Ascending aorta (tissue), 2 donors: Measurements from ENCODE around the gene IQCH. TPM values are rescaled to one million over a fixed set of nuclear protein-coding genes. Genes with fewer than 3 reads are reported as not detected.
A peak's percentile ranks its signal among the peaks of the same experiment; 100 is the strongest.

ENCODE experiments used
- DNase-seq, 2 donors: peaks; one replicate each; pipeline ENCODE4 v3.0.0-alpha.2; 2019; ENCODE audit warnings: low spot score in 2 of 2
- H3K27ac ChIP-seq, 2 donors: fragments of 200-600 bp; sonication (generic); one replicate each; pipeline ENCODE4 v1.5.1; 2016 to 2017; ENCODE audit warnings: mild to moderate bottlenecking in 1 of 2
- H3K27me3 ChIP-seq: fragments of 200-600 bp; sonication (generic); one replicate; pipeline ENCODE4 v1.5.1; 2017
- H3K36me3 ChIP-seq, 2 donors: fragments of 200-600 bp; sonication (generic); one replicate each; pipeline ENCODE4 v1.5.1; 2016
- H3K4me1 ChIP-seq, 2 donors: fragments of 200-600 bp; sonication (generic); one replicate each; pipeline ENCODE4 v1.5.1; 2016 to 2017; ENCODE audit warnings: mild to moderate bottlenecking in 1 of 2
- H3K4me3 ChIP-seq, 2 donors: fragments of 200-600 bp; sonication (generic); one replicate each; pipeline ENCODE4 v1.5.1; 2016 to 2017; ENCODE audit warnings: mild to moderate bottlenecking in 1 of 2
- H3K9me3 ChIP-seq, 2 donors: fragments of 200-600 bp; sonication (generic); one replicate each; pipeline ENCODE4 v1.5.1; 2016
- intact Hi-C: fragments of 100-400 bp; cut with DNase I; formaldehyde crosslinking; loops from one replicate; pipeline ENCODE4 v1.15.1; 2023
- total RNA-seq: library from RNA; depleted of rRNA; stranded (reverse); fragments of >200 nt; gene quantifications from one replicate; pipeline ENCODE4 v1.1.0, GENCODE V29; 2016
- TF ChIP-seq, protein P1 (sequence below), 3 experiments: fragments of 200-600 bp in 2 of 3; fragments of 450-650 bp in 1 of 3; sonication (generic) in 2 of 3; IDR thresholded peaks; one replicate each; pipeline ENCODE4 v1.5.1; 2016 to 2019; ENCODE audit warnings: antibody characterized with exemption in 3 of 3, mild to moderate bottlenecking in 1 of 3, moderate library complexity in 1 of 3

IQCH gene
- total RNA-seq, 1 donor from 2014 or later = not detected

DNA sequence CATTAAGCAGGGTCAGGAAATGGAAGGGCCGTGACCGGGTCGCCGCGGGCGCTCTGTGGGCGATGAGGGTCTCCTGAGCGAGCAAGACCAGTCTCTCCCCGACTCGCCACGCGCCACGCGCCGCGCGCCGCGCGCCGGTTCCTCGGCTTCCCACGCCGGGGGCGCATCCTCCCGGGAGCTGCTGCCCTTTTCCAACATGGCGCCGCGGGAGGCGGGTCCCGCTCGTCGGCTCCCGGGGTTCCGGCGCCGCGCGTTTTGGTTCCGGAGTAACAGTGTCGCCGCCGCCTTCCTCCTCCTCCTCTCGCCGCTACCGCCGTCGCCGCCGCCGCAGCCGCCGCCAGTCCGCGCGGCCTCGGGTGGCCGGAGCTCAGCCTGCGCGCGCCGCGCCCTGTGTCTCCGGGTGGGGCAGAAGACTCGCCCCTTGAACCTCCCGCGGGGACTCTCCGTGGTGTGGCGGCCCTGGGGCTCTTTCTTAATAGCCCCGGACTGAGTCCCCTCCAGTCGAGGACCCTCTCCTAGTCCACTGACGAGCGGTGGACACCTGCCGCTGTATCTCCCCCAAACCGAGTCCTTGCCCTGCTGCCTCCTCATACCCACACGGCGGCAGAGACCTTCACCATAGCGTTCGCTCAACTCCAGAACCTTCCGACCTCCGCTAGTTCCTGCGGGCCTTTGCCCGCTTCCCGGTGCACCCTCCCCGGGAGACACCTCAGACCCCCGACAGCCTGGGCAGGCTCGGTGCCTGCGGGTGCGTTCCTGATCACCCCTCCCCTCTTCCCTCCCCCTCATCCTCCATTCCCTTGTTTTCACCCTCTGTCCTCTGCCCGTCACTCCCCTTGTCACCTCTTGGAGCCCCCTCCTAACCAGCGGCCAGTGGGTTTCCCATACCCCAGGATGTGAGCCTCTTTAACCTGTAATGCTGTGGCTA, 288.1 kb downstream of the IQCH start, which contains the start of gene MAP2K5:
MAP2K5 (plus strand) TSS at position 284 of the 928 bp plus-strand sequence; CDS start at position 917, 633 bp downstream.
- Histone ChIP-seq H3K4me1 (peaks cover 0 to 9% of the 10 kb centered on the region in 2 donors), H3K4me3 (peak within 1 kb of the TSS; percentile 96), H3K9me3 (no peaks in the 10 kb centered on the region), H3K27me3 (no peaks in the 10 kb centered on the region), H3K27ac (peak within 1 kb of the TSS; percentile 81 to 84), H3K36me3 (no peaks in the 10 kb centered on the region)
- TF ChIP-seq, protein P1, sequence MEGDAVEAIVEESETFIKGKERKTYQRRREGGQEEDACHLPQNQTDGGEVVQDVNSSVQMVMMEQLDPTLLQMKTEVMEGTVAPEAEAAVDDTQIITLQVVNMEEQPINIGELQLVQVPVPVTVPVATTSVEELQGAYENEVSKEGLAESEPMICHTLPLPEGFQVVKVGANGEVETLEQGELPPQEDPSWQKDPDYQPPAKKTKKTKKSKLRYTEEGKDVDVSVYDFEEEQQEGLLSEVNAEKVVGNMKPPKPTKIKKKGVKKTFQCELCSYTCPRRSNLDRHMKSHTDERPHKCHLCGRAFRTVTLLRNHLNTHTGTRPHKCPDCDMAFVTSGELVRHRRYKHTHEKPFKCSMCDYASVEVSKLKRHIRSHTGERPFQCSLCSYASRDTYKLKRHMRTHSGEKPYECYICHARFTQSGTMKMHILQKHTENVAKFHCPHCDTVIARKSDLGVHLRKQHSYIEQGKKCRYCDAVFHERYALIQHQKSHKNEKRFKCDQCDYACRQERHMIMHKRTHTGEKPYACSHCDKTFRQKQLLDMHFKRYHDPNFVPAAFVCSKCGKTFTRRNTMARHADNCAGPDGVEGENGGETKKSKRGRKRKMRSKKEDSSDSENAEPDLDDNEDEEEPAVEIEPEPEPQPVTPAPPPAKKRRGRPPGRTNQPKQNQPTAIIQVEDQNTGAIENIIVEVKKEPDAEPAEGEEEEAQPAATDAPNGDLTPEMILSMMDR (IDR thresholded peaks at IDR 0.05) = no peak
- peak; percentile 46 to 93 for DNase-seq
- intact Hi-C loops = loop anchor here (1.0 to 5.0 kb wide), 2 partner anchors 21 to 685 kb away; partner anchors contain the start of genes C15orf61 and CLN6

DNA sequence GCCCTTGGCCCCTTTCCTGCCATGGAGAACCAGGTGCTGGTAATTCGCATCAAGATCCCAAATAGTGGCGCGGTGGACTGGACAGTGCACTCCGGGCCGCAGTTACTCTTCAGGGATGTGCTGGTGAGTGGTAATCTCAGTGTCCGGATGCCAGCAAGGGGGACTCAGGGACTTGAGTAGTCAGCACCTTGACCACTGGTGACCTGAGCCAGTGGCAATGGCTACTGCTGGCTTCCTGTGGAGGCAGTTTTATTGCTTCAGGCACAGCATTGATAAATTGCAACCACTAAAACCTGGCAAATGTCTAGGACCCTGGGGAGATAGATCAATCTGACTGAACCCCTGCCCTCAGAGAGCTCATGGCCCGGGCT, 288.7 kb downstream of the IQCH start:
- Histone ChIP-seq H3K27ac (peak overlapping the region; percentile 81 to 84), H3K4me3 (peak overlapping the region; percentile 96), H3K27me3 (no peaks in the 10 kb centered on the region), H3K4me1 (peaks cover 0 to 10% of the 10 kb centered on the region in 2 donors), H3K36me3 (no peaks in the 10 kb centered on the region), H3K9me3 (no peaks in the 10 kb centered on the region)
- TF ChIP-seq, protein P1 (IDR thresholded peaks at IDR 0.05) = no peak
- DNase-seq = no peak
- intact Hi-C loops = loop anchor here (5.0 kb wide), 1 partner anchor 684 kb away; the partner anchor contains the start of gene CLN6

DNA sequence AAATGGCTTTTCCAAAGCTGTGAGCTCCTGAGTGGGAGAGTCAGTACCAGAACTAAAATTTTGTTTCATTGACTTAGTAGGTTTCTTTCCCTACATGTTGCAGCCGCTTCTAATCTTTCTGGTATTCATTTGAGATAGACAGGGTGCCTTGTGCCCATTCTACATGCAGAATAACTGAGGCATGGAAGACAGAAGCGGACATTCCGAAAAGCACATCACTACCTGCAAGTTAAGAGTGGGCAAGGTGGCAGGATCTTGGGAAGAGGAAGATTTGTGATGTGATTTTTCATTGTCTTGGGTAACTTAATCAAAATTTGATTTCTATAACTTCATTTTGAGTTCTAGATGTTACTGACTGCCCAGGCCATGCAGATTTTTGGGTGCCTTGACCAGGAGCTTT, 289.9 kb downstream of the IQCH start:
- H3K36me3 ChIP-seq = no peaks in the 10 kb centered on the region
- no peaks in the 10 kb centered on the region for H3K27me3 ChIP-seq
- H3K4me1 ChIP-seq = peaks cover 0 to 15% of the 10 kb centered on the region in 2 donors
- TF ChIP-seq, protein P1 (IDR thresholded peaks at IDR 0.05) = no peak
- no peak for DNase-seq
- no peak overlapping the region for H3K27ac ChIP-seq
- H3K9me3 ChIP-seq = no peaks in the 10 kb centered on the region
- H3K4me3 ChIP-seq = no peak overlapping the region
- intact Hi-C loops = loop anchor here (5.0 kb wide), 1 partner anchor 683 kb away; the partner anchor contains the start of gene CLN6

DNA sequence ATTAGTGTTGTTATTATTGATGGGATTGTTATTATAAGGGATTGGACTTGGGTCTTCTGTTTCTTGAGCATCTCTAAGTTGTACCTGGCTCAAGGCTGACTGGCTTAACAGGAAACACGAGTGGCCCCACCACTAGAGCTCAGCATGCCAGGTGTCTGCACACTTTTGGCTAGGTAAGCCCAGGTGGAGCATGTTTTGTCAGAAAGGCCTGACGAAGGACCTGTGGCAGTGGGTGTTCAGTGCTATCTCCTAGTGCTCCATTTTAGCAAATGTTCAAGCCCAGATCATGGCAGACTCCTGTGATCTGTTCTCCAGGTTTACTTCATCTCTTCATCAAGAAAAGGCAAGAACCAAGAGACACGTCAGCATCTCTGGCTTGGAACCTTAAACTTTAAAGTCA, 291.3 kb downstream of the IQCH start:
- H3K27ac ChIP-seq = no peak overlapping the region
- H3K4me1 ChIP-seq = peaks cover 0 to 15% of the 10 kb centered on the region in 2 donors
- no peaks in the 10 kb centered on the region for H3K27me3 ChIP-seq
- TF ChIP-seq, protein P1 (IDR thresholded peaks at IDR 0.05) = no peak
- no peak overlapping the region for H3K4me3 ChIP-seq
- H3K36me3 ChIP-seq = peaks cover 0 to 5% of the 10 kb centered on the region in 2 donors
- intact Hi-C loops = no loop called here
- no peaks in the 10 kb centered on the region for H3K9me3 ChIP-seq
- no peak for DNase-seq

DNA sequence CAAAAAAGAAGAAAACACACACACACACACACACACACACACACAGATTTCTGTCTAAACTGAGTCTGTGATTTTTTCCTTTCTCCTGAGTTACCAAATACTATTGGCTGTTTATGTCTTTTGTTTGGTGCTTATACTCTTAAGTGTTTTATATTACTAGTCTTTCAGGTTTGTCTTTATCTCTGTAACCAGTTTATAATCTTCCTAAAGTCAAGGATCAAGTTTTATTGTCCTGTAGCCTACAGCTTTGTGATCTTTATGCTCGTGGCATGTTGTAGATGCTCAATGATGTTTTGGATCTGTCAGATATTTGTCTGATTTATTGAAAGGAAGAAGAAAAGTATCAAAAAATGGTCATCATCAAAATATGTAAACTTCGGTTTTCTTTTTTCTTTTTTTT, 292.5 kb downstream of the IQCH start:
- peaks cover 0 to 15% of the 10 kb centered on the region in 2 donors for H3K4me1 ChIP-seq
- no peaks in the 10 kb centered on the region for H3K9me3 ChIP-seq
- no peak overlapping the region for H3K4me3 ChIP-seq
- peaks cover 4 to 11% of the 10 kb centered on the region in 2 donors for H3K36me3 ChIP-seq
- H3K27me3 ChIP-seq = no peaks in the 10 kb centered on the region
- TF ChIP-seq, protein P1 (IDR thresholded peaks at IDR 0.05) = no peak
- intact Hi-C loops = no loop called here
- no peak for DNase-seq
- H3K27ac ChIP-seq = no peak overlapping the region
